Epithelial cell of prostate (primary cell): ENCODE data around the gene TBX4.
"Not testable (repeated sequence)": the region's sequence is repeated elsewhere in the genome, so short reads cannot be mapped to it uniquely, and the experiment has no call there.

Experiments
- DNase-seq: peaks from one replicate; pipeline ENCODE4 v3.0.0-alpha.2; 2011; ENCODE audit warnings: low read depth, low spot score
- H3K27ac ChIP-seq: fragments of 450-650 bp; 2 replicates; pipeline ENCODE4 v1.5.1; 2017; ENCODE audit warnings: mild to moderate bottlenecking

Gene TBX4

GRCh38 chr17:61427567-61427966 lies 24.7 kb upstream of the TBX4 start:
- H3K27ac ChIP-seq: no peak overlapping the region
- no peak for DNase-seq

GRCh38 chr17:61429274-61429673 lies 22.9 kb upstream of the TBX4 start:
- no peak overlapping the region for H3K27ac ChIP-seq
- no peak for DNase-seq

GRCh38 chr17:61429831-61430230 lies 22.4 kb upstream of the TBX4 start:
- not testable (repeated sequence) for H3K27ac ChIP-seq, DNase-seq

GRCh38 chr17:61431594-61432311 lies 20.5 kb upstream of the TBX4 start:
- DNase-seq: peak; percentile 45
- H3K27ac ChIP-seq: no peak overlapping the region

GRCh38 chr17:61436273-61436672 lies 15.9 kb upstream of the TBX4 start:
- no peak for DNase-seq
- no peak overlapping the region for H3K27ac ChIP-seq

- DNase-seq: no peak
- no peak overlapping the region for H3K27ac ChIP-seq
These were observed 15.1 kb upstream of the TBX4 start for GRCh38 chr17:61436995-61437704.

- DNase-seq: no peak
These were observed 11.5 kb upstream of the TBX4 start for GRCh38 chr17:61440697-61441096.

GRCh38 chr17:61441507-61441906 lies 10.7 kb upstream of the TBX4 start:
- H3K27ac ChIP-seq, DNase-seq: not testable (repeated sequence)

More at GRCh38 chr17:61440697-61441096, 11.5 kb upstream of the TBX4 start:
- H3K27ac ChIP-seq: no peak overlapping the region

GRCh38 chr17:61442136-61442775 lies 10.0 kb upstream of the TBX4 start:
- DNase-seq: no peak
- no peak overlapping the region for H3K27ac ChIP-seq

GRCh38 chr17:61442878-61443474 lies 9.2 kb upstream of the TBX4 start:
- H3K27ac ChIP-seq: no peak overlapping the region
- no peak for DNase-seq

- no peak for DNase-seq
- no peak overlapping the region for H3K27ac ChIP-seq
These were observed 8.7 kb upstream of the TBX4 start for GRCh38 chr17:61443475-61443882.

GRCh38 chr17:61444075-61444474 lies 8.1 kb upstream of the TBX4 start:
- no peak for DNase-seq

GRCh38 chr17:61444831-61445230 lies 7.4 kb upstream of the TBX4 start:
- DNase-seq: peak; percentile 43
- H3K27ac ChIP-seq: no peak overlapping the region

More at GRCh38 chr17:61444075-61444474, 8.1 kb upstream of the TBX4 start:
- no peak overlapping the region for H3K27ac ChIP-seq

GRCh38 chr17:61447358-61447757 lies 4.9 kb upstream of the TBX4 start:
- DNase-seq: no peak
- H3K27ac ChIP-seq: no peak overlapping the region

GRCh38 chr17:61448042-61448441 lies 4.2 kb upstream of the TBX4 start:
- no peak for DNase-seq
- H3K27ac ChIP-seq: no peak overlapping the region

GRCh38 chr17:61449140-61449539 lies 3.1 kb upstream of the TBX4 start:
- not testable (repeated sequence) for H3K27ac ChIP-seq, DNase-seq

GRCh38 chr17:61449707-61450640 lies 2.2 kb upstream of the TBX4 start:
- no peak overlapping the region for H3K27ac ChIP-seq
- DNase-seq: no peak

- H3K27ac ChIP-seq: no peak overlapping the region
- no peak for DNase-seq
These were observed 1.3 kb upstream of the TBX4 start for GRCh38 chr17:61450641-61451537.
